MM.1S (cell line): Measurements from ENCODE around the gene CDRT4.

ENCODE experiments used
- EZH2 ChIP-seq: fragments of 300-600 bp; sonication (generic); optimal IDR thresholded peaks from 2 replicates; pipeline ENCODE3; 2017; ENCODE audit warnings: low read depth, mild to moderate bottlenecking, antibody characterized with exemption, low read length, mixed read lengths
- EZH2phosphoT487 ChIP-seq: fragments of 300-600 bp; sonication (generic); IDR thresholded peaks from 2 replicates; pipeline ENCODE4 v1.6.1; 2018; ENCODE audit warnings: antibody characterized with exemption, low read length
- TF ChIP-seq, protein P1 (sequence below): fragments of 300-600 bp; sonication (generic); IDR thresholded peaks from 2 replicates; pipeline ENCODE4 v1.5.1; 2016; ENCODE audit warnings: antibody characterized with exemption, low read length, mixed read lengths

DNA sequence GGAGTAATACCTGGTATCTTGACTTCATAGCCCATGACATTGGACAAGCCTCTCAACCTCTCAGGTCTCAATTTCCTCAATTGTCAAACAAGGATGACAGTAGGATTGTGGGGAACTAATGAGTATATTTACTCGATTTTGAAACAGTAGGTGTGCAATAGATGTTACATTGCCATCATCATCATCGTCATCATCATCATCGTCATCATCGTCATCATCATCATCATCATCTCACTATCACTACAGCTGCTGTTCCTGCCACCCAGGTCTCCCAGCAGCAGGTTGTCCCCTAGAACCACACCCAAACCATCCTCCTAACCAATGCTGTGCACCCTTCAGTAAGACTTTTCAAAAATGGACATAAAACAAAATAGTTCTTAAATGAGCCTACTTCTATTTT lies 24.8 kb upstream of the CDRT4 start:
- no peak for TF ChIP-seq EZH2
- TF ChIP-seq, protein P1, sequence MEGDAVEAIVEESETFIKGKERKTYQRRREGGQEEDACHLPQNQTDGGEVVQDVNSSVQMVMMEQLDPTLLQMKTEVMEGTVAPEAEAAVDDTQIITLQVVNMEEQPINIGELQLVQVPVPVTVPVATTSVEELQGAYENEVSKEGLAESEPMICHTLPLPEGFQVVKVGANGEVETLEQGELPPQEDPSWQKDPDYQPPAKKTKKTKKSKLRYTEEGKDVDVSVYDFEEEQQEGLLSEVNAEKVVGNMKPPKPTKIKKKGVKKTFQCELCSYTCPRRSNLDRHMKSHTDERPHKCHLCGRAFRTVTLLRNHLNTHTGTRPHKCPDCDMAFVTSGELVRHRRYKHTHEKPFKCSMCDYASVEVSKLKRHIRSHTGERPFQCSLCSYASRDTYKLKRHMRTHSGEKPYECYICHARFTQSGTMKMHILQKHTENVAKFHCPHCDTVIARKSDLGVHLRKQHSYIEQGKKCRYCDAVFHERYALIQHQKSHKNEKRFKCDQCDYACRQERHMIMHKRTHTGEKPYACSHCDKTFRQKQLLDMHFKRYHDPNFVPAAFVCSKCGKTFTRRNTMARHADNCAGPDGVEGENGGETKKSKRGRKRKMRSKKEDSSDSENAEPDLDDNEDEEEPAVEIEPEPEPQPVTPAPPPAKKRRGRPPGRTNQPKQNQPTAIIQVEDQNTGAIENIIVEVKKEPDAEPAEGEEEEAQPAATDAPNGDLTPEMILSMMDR = no peak
- TF ChIP-seq EZH2phosphoT487 = no peak
